ENCODE measurements around the gene LCLAT1. TPM values are rescaled to one million over a fixed set of nuclear protein-coding genes. Genes with fewer than 3 reads are reported as not detected.
"Not testable (repeated sequence)": the region's sequence is repeated elsewhere in the genome, so short reads cannot be mapped to it uniquely, and the experiment has no call there.

The LCLAT1 gene
- total RNA-seq, 1 donor from 2014 or later, result 13.0 TPM

DNA sequence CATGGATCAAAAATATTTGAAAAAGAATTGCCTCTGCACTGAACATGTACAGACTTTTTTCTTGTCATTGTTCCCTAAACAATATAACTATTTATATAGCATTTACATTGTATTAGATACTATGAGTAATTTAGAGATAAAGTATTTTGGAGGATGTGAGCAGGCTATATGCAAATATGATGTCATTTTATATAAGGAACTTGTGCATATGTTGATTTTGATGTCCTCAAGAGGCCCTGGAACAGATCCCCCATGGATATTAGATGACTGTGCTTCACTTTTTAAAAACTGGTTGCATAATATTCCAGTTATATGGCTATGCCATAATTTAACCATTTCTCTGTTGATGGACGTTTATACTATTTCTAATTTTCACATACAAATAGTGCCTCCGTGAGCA is 16.5 kb downstream of the LCLAT1 start:
- TF ChIP-seq CTCF (IDR thresholded peaks at IDR 0.05), result no peak
- DNase-seq, result no peak
- H3K4me1 ChIP-seq, result no peaks in the 10 kb centered on the region
- no peaks in the 10 kb centered on the region for H3K36me3 ChIP-seq
- intact Hi-C loops (cut with DNase I), result no loop called here
- no peak overlapping the region for H3K27ac ChIP-seq
- H3K9me3 ChIP-seq, result peaks cover 3% of the 10 kb centered on the region
- ATAC-seq, result no peak
- no peaks in the 10 kb centered on the region for H3K27me3 ChIP-seq (ENCODE audit: low read depth)
- no peak overlapping the region for H3K4me3 ChIP-seq

GRCh38 chr2:30464544-30465170 is 17.6 kb downstream of the LCLAT1 start:
- H3K9me3 ChIP-seq, result peaks cover 8% of the 10 kb centered on the region
- H3K4me1 ChIP-seq, result no peaks in the 10 kb centered on the region
- H3K27ac ChIP-seq, result peak overlapping the region; percentile 18
- H3K36me3 ChIP-seq, result no peaks in the 10 kb centered on the region
- no peak for DNase-seq
- TF ChIP-seq CTCF (IDR thresholded peaks at IDR 0.05), result no peak
- intact Hi-C loops (cut with DNase I), result no loop called here
- H3K27me3 ChIP-seq (ENCODE audit: low read depth), result no peaks in the 10 kb centered on the region
- no peak overlapping the region for H3K4me3 ChIP-seq
- no peak for ATAC-seq

DNA sequence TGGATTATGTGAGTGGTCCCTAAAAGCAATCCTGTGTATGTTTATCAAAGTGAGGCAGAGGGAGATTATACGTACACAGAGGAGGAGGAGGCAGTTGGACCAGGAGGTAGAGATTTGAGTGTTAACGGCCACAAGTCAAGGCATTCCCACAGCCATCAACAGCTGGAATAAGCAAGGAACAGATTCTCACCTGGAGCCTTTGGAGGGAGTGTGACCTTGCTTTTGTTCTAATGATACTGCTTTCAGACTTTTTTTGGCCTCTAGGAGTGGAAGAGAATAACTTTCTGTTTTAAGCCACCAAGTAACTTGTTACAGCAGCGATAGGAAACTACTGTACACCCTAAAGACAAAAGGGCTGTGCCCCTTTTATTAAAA is 18.1 kb downstream of the LCLAT1 start:
- Histone ChIP-seq H3K4me3 (no peak overlapping the region), H3K9me3 (peaks cover 8% of the 10 kb centered on the region), H3K36me3 (no peaks in the 10 kb centered on the region), H3K27me3 (ENCODE audit: low read depth) (no peaks in the 10 kb centered on the region), H3K4me1 (no peaks in the 10 kb centered on the region), H3K27ac (peak overlapping the region; percentile 18)
- TF ChIP-seq CTCF (IDR thresholded peaks at IDR 0.05), result no peak
- intact Hi-C loops (cut with DNase I), result no loop called here
- DNase-seq (no peak), ATAC-seq (no peak)

GRCh38 chr2:30466216-30466615 is 19.2 kb downstream of the LCLAT1 start:
- no peaks in the 10 kb centered on the region for H3K27me3 ChIP-seq (ENCODE audit: low read depth)
- no peak overlapping the region for H3K27ac ChIP-seq
- intact Hi-C loops (cut with DNase I), result no loop called here
- no peak for DNase-seq
- no peak for ATAC-seq
- H3K4me3 ChIP-seq, result no peak overlapping the region
- TF ChIP-seq CTCF (IDR thresholded peaks at IDR 0.05), result no peak
- peaks cover 8% of the 10 kb centered on the region for H3K9me3 ChIP-seq
- no peaks in the 10 kb centered on the region for H3K36me3 ChIP-seq
- H3K4me1 ChIP-seq, result no peaks in the 10 kb centered on the region

- H3K27ac ChIP-seq; H3K4me3 ChIP-seq; ATAC-seq; H3K27me3 ChIP-seq (ENCODE audit: low read depth); intact Hi-C loops (cut with DNase I); DNase-seq; H3K36me3 ChIP-seq; H3K9me3 ChIP-seq; H3K4me1 ChIP-seq: not testable (repeated sequence)
Observed at GRCh38 chr2:30467062-30467826, 20.2 kb downstream of the LCLAT1 start.

GRCh38 chr2:30470426-30470825 is 23.4 kb downstream of the LCLAT1 start:
- H3K36me3 ChIP-seq, result no peaks in the 10 kb centered on the region
- no peak overlapping the region for H3K4me3 ChIP-seq
- H3K4me1 ChIP-seq, result no peaks in the 10 kb centered on the region
- intact Hi-C loops (cut with DNase I), result no loop called here
- no peaks in the 10 kb centered on the region for H3K27me3 ChIP-seq (ENCODE audit: low read depth)
- ATAC-seq, result no peak
- no peak overlapping the region for H3K27ac ChIP-seq
- TF ChIP-seq CTCF (IDR thresholded peaks at IDR 0.05), result no peak
- no peak for DNase-seq
- H3K9me3 ChIP-seq, result peaks cover 8% of the 10 kb centered on the region
